AG09309 (cell line): Measurements from ENCODE around the gene SMIM35.

Source experiments
- DNase-seq: peaks from one replicate; pipeline ENCODE4 v3.0.0-alpha.2; 2010; ENCODE audit warnings: low read depth
- H3K4me3 ChIP-seq: 2 replicates; pipeline ENCODE4 v1.5.1; 2011; ENCODE audit warnings: mild to moderate bottlenecking, low read depth, low read length, moderate library complexity; ENCODE audit not compliant: control insufficient read depth
- TF ChIP-seq, protein P1 (sequence below): IDR thresholded peaks from 2 replicates; pipeline ENCODE4 v1.5.1; 2011; ENCODE audit warnings: mild to moderate bottlenecking, low read depth, low read length, inconsistent platforms; ENCODE audit not compliant: insufficient read depth, control insufficient read depth; ENCODE audit errors: missing control alignments

The SMIM35 gene

DNA sequence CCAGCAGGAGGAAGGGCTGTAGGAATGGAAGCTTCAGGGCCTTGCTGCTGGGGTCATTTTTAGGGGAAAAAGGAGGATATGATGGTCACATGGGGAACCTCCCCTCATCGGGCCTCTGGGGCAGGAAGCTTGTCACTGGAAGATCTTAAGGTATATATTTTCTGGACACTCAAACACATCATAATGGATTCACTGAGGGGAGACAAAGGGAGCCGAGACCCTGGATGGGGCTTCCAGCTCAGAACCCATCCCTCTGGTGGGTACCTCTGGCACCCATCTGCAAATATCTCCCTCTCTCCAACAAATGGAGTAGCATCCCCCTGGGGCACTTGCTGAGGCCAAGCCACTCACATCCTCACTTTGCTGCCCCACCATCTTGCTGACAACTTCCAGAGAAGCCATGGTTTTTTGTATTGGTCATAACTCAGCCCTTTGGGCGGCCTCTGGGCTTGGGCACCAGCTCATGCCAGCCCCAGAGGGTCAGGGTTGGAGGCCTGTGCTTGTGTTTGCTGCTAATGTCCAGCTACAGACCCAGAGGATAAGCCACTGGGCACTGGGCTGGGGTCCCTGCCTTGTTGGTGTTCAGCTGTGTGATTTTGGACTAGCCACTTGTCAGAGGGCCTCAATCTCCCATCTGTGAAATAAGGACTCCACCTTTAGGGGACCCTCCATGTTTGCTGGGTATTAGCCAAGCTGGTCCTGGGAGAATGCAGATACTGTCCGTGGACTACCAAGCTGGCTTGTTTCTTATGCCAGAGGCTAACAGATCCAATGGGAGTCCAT, 86.5 kb downstream of the SMIM35 start:
- no peak for DNase-seq
- TF ChIP-seq, protein P1, sequence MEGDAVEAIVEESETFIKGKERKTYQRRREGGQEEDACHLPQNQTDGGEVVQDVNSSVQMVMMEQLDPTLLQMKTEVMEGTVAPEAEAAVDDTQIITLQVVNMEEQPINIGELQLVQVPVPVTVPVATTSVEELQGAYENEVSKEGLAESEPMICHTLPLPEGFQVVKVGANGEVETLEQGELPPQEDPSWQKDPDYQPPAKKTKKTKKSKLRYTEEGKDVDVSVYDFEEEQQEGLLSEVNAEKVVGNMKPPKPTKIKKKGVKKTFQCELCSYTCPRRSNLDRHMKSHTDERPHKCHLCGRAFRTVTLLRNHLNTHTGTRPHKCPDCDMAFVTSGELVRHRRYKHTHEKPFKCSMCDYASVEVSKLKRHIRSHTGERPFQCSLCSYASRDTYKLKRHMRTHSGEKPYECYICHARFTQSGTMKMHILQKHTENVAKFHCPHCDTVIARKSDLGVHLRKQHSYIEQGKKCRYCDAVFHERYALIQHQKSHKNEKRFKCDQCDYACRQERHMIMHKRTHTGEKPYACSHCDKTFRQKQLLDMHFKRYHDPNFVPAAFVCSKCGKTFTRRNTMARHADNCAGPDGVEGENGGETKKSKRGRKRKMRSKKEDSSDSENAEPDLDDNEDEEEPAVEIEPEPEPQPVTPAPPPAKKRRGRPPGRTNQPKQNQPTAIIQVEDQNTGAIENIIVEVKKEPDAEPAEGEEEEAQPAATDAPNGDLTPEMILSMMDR = no peak
- H3K4me3 ChIP-seq = no peak overlapping the region

DNA sequence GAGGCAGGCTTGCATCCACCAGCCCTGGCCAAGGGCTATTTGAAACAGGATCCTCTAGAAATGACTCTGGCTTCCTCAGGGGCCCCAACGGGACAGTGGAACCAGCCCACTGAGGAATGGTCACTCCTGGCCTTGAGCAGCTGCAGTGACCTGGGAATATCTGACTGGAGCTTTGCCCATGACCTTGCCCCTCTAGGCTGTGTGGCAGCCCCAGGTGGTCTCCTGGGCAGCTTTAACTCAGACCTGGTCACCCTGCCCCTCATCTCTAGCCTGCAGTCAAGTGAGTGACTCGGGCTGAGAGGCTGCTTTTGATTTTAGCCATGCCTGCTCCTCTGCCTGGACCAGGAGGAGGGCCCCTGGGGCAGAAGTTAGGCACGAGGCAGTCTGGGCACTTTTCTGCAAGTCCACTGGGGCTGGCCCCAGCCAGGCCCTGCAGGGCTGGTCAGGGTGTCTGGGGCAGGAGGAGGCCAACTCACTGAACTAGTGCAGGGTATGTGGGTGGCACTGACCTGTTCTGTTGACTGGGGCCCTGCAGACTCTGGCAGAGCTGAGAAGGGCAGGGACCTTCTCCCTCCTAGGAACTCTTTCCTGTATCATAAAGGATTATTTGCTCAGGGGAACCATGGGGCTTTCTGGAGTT, 87.3 kb downstream of the SMIM35 start:
- no peak for DNase-seq
- H3K4me3 ChIP-seq = no peak overlapping the region
- TF ChIP-seq, protein P1 = no peak

DNA sequence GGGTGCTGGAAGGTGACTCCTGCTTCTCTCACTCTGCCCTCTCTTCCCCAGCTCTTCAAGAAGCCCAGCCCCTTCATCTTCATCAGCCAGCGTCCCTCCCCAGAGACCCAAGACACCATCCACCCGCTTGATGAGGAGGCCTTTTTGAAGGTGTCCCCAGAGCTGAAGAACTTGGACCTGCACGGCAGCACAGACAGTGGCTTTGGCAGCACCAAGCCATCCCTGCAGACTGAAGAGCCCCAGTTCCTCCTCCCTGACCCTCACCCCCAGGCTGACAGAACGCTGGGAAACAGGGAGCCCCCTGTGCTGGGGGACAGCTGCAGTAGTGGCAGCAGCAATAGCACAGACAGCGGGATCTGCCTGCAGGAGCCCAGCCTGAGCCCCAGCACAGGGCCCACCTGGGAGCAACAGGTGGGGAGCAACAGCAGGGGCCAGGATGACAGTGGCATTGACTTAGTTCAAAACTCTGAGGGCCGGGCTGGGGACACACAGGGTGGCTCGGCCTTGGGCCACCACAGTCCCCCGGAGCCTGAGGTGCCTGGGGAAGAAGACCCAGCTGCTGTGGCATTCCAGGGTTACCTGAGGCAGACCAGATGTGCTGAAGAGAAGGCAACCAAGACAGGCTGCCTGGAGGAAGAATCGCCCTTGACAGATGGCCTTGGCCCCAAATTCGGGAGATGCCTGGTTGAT, 88.0 kb downstream of the SMIM35 start:
- H3K4me3 ChIP-seq = no peak overlapping the region
- no peak for DNase-seq
- TF ChIP-seq, protein P1 = no peak

DNA sequence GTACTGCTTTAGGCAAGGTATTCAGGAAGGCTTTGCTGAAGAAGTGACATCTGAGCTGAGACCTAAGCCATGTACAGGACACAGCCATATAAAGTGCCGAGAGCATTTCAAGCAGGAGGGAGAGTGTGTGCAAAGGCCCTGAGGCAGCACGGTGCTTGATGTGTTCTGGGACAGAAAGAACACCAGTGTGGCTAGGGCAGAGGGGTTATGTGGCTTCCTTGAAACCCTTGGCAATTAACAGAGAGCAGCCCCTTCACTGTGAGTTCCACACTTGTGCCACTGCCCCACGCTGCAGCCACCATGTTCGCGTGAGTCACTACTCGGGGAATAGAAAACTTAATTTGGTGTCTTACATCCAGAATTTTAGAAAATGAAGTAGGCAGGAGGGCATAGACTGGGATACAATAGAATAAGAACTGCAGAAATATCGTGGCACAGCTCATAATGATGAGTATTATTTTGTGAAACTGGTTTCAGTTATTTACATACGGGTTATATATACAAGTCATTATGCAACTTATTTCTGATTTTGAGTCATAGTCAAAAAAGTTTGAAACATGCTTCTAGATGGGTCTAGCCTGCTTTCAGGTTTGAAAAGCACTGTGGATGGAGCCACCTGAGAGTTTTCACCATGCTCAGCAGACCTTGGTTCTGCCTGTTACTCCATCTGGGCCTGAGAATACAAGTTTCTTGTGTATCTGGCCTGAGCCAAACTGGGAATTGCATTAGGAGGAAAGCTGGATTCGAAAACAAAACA, 88.8 kb downstream of the SMIM35 start:
- DNase-seq = no peak
- no peak overlapping the region for H3K4me3 ChIP-seq
- TF ChIP-seq, protein P1 = no peak

DNA sequence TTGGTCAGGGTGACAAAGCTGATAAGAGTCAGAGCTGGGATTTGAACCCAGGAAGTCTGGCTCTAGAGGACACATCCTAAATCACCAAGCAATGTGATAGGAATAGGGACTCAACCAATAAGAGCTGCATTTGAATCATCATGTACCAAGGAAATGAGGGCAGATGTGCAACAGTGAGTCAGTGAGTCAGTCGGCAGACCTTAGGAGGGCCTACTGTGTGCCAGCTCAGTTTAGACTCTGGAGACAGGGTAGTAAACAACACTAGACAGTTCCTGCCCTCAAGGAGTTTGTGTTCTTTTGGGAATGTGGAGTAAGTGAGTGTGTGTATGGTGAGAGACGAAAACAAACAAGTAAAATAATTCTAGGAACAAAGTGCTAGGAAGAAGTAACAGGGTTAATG, 89.4 kb downstream of the SMIM35 start:
- H3K4me3 ChIP-seq = no peak overlapping the region
- TF ChIP-seq, protein P1 = no peak
- no peak for DNase-seq

DNA sequence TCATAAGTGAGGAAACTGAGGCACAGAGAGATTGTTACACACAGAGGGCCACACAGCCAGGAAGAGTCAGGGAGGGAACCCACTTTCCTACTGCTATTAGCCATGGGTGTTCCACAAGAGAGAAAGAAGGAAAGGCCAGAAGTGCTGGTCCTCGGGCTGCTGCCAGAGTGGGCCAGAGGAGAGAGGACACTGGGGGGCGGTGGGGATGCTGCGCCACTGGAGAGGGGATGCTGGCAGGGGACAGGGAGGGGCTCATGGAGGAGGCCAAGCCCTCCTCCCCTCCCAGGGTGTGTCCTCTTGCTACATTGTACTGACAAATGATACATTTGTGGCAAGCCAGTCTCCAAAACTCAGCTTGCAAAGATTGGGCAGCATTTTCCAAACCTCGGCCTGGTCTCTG, 90.7 kb downstream of the SMIM35 start:
- TF ChIP-seq, protein P1 = no peak
- no peak for DNase-seq
- H3K4me3 ChIP-seq = no peak overlapping the region
